OCI-LY1 (cell line): ENCODE data around the gene AVPR2.

Source experiments
- H2AFZ ChIP-seq: fragments of 200-600 bp; sonication (generic), shearing (Covaris generic); 2 replicates; pipeline ENCODE4 v1.6.0; 2014; ENCODE audit warnings: antibody characterized with exemption, mild to moderate bottlenecking, low read length
- H3F3A ChIP-seq: fragments of 200-600 bp; sonication (generic), shearing (Covaris generic); 2 replicates; pipeline ENCODE4 v1.6.0; 2014; ENCODE audit warnings: mild to moderate bottlenecking, antibody characterized with exemption, low read length, moderate library complexity; ENCODE audit not compliant: insufficient read depth
- H3K27ac ChIP-seq: fragments of 200-600 bp; sonication (generic); 2 replicates; pipeline ENCODE4 v1.5.1; 2014; ENCODE audit warnings: low read length, mixed run types, mild to moderate bottlenecking, low read depth; ENCODE audit not compliant: poor library complexity, severe bottlenecking
- H3K27me3 ChIP-seq: fragments of 200-600 bp; sonication (generic); 2 replicates; pipeline ENCODE4 v1.6.0; 2014; ENCODE audit warnings: antibody characterized with exemption, mild to moderate bottlenecking, low read length, moderate library complexity; ENCODE audit not compliant: insufficient read depth
- H3K36me3 ChIP-seq: fragments of 200-600 bp; sonication (generic); 2 replicates; pipeline ENCODE4 v1.6.1; 2014; ENCODE audit warnings: mild to moderate bottlenecking, antibody characterized with exemption, low read length, moderate library complexity, mixed read lengths; ENCODE audit not compliant: insufficient read depth
- H3K4me1 ChIP-seq: fragments of 200-600 bp; sonication (generic); 2 replicates; pipeline ENCODE4 v1.5.1; 2014; ENCODE audit warnings: mild to moderate bottlenecking, low read length, moderate library complexity; ENCODE audit not compliant: insufficient read depth, severe bottlenecking
- H3K4me2 ChIP-seq: fragments of 200-600 bp; sonication (generic), shearing (Covaris generic); 2 replicates; pipeline ENCODE4 v1.6.1; 2014; ENCODE audit warnings: low read length
- H3K4me3 ChIP-seq: fragments of 200-600 bp; sonication (generic); 2 replicates; pipeline ENCODE4 v1.5.1; 2014; ENCODE audit warnings: low read length, low read depth, mild to moderate bottlenecking, mixed read lengths; ENCODE audit not compliant: poor library complexity, severe bottlenecking
- H3K79me2 ChIP-seq: fragments of 200-600 bp; shearing (Covaris generic); 2 replicates; pipeline ENCODE4 v1.6.1; 2016; ENCODE audit warnings: mixed run types, low read length, mixed read lengths; ENCODE audit not compliant: insufficient read depth
- H3K9ac ChIP-seq: fragments of 200-600 bp; sonication (generic), shearing (Covaris generic); 2 replicates; pipeline ENCODE4 v1.6.1; 2014; ENCODE audit warnings: mild to moderate bottlenecking, low read length, mixed read lengths
- H3K9me2 ChIP-seq: fragments of 200-600 bp; sonication (generic), shearing (Covaris generic); 2 replicates; pipeline ENCODE4 v1.6.1; 2014; ENCODE audit warnings: low read depth, mild to moderate bottlenecking, low read length, mixed read lengths
- H3K9me3 ChIP-seq: fragments of 200-600 bp; shearing (Covaris generic); 2 replicates; pipeline ENCODE4 v1.6.1; 2014; ENCODE audit warnings: low read length, mixed read lengths
- H4K20me1 ChIP-seq: fragments of 200-600 bp; sonication (generic), shearing (Covaris generic); 2 replicates; pipeline ENCODE4 v1.6.0; 2016; ENCODE audit warnings: mild to moderate bottlenecking, low read length; ENCODE audit not compliant: insufficient read depth
- EZH2 ChIP-seq: fragments of 200-600 bp; sonication (generic), shearing (Covaris generic); IDR thresholded peaks from 2 replicates; pipeline ENCODE4 v1.8.0; 2017; ENCODE audit warnings: borderline replicate concordance, mixed run types, mild to moderate bottlenecking, antibody characterized with exemption, low read length, moderate library complexity, mixed read lengths
- TF ChIP-seq, protein P1 (sequence below): fragments of 200-600 bp; sonication (generic), shearing (Covaris generic); IDR thresholded peaks from 2 replicates; pipeline ENCODE4 v1.5.1; 2017; ENCODE audit warnings: mild to moderate bottlenecking, antibody characterized with exemption, low read length, moderate library complexity, mixed read lengths

AVPR2 gene

DNA sequence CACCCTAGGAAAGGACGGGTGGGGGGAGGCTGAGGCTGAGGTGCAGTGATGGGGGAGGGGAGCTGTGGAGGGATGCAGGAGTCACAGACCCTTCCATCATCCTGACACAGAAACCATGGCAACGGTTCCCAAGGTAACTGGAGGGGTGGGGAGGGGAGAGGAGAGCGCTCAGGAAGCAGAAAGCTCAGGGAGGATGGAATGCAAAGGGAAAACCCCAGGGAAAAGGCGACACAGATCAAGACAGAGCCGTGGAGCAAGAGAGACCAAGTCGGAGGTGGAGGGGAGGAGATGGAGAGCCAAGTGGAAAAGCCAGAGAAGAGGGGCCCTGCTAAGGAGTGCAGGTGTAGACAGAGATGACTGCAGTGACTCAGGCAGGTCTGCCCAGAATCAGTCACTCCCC, 33.0 kb upstream of the AVPR2 start:
- Histone ChIP-seq H3K9ac (no peak overlapping the region), H3K36me3 (no peaks in the 10 kb centered on the region), H3K4me3 (no peak overlapping the region), H2AFZ (no peak overlapping the region), H3K27ac (no peak overlapping the region), H3K9me3 (no peaks in the 10 kb centered on the region), H3F3A (no peaks in the 10 kb centered on the region), H3K4me2 (no peak overlapping the region), H3K9me2 (no peaks in the 10 kb centered on the region), H3K79me2 (no peaks in the 10 kb centered on the region), H3K27me3 (no peaks in the 10 kb centered on the region), H4K20me1 (no peaks in the 10 kb centered on the region), H3K4me1 (no peaks in the 10 kb centered on the region)
- TF ChIP-seq EZH2, result no peak
- TF ChIP-seq, protein P1, sequence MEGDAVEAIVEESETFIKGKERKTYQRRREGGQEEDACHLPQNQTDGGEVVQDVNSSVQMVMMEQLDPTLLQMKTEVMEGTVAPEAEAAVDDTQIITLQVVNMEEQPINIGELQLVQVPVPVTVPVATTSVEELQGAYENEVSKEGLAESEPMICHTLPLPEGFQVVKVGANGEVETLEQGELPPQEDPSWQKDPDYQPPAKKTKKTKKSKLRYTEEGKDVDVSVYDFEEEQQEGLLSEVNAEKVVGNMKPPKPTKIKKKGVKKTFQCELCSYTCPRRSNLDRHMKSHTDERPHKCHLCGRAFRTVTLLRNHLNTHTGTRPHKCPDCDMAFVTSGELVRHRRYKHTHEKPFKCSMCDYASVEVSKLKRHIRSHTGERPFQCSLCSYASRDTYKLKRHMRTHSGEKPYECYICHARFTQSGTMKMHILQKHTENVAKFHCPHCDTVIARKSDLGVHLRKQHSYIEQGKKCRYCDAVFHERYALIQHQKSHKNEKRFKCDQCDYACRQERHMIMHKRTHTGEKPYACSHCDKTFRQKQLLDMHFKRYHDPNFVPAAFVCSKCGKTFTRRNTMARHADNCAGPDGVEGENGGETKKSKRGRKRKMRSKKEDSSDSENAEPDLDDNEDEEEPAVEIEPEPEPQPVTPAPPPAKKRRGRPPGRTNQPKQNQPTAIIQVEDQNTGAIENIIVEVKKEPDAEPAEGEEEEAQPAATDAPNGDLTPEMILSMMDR, result no peak

DNA sequence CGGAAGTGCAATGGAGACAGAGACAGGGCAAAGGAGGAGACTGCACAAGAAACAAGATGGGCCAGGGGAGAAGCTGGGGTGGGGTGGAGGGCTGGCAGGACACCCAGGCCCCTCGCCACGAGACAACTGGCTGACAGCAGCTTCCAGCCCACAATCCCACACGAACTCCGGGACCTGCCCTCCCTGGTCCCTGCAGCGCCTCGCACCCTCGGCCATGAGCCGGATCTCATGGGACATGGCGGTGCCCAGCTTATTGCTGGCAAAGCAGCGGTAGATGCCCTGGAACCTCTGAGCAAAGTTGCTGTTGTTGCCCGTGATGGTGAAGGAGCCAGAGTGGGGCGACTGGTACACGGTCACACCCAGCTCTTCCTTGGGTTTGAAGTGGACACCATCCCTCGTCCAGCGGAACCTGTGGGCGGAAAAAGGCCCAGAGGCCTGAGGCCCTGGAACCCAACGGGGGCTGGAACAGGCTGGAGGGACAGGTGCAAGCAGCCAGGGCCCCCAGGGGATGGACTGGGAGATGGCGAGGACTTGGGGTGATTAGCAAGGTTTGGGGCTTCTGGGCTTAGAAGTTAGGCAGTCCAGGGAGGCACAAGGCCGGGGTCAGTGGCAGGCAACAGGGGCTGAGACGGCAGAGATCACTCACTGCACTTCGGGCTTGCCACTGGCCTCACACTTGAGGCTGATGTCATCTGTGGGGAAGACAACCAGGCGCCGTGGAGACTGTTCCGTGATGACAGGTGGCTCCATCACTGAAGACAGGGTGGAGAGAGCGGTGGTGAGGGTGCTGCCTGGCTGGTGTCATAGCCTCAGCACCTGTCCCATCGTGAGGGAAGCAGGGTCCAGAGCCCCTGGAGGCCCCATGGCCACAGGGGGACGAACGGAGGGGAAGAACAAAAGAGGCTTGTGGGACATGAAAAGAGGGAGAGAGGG, 32.3 kb upstream of the AVPR2 start:
- Histone ChIP-seq H3K4me1 (no peaks in the 10 kb centered on the region), H3K4me2 (no peak overlapping the region), H3K36me3 (no peaks in the 10 kb centered on the region), H3K9ac (no peak overlapping the region), H3K4me3 (no peak overlapping the region), H4K20me1 (no peaks in the 10 kb centered on the region), H2AFZ (no peak overlapping the region), H3K9me3 (no peaks in the 10 kb centered on the region), H3K9me2 (no peaks in the 10 kb centered on the region), H3K27me3 (no peaks in the 10 kb centered on the region), H3K27ac (no peak overlapping the region), H3K79me2 (no peaks in the 10 kb centered on the region), H3F3A (no peaks in the 10 kb centered on the region)
- TF ChIP-seq, protein P1, result no peak
- no peak for TF ChIP-seq EZH2

DNA sequence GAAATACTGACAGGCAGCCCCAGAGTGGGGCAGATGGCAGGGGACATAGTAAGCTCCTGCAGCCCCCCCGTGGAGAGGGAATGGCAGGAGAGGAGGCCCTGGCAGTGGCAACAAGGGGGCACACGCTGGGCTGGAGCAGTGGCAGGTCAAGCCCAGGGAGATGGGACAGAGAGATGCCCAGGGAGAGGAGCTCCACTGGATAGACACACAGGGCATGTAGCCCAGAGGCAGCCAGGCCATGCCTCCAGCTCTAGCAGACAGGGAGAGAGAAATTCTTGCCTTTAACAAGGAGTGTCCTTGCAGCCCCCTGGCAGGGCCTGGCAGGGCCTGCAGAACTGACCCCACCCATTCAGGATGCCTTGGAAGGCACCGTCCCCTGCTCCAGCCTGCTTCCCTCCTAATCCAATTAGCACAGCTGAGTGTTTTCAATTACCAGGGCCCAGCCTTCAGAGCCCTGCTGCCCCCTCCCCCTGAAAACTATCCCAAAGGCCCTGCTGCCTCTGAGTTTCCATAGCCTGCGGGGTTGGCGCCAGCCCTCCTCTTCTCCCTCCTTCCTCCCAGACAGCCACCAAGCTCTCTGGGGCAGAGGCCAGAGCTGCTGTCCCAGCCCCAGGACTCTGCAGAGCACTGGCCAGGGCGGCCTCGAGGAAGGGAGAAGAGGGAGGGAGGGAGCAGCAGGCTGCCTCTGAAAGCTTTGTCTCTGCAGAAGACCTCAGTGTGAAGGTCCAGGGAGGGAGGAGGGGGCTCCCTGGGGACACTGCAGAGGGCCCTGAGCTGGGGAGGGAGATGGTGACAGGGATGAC, 31.0 kb upstream of the AVPR2 start:
- H3K4me2 ChIP-seq, result no peak overlapping the region
- H2AFZ ChIP-seq, result no peak overlapping the region
- no peaks in the 10 kb centered on the region for H3K36me3 ChIP-seq
- no peak overlapping the region for H3K9ac ChIP-seq
- no peak overlapping the region for H3K27ac ChIP-seq
- no peaks in the 10 kb centered on the region for H3K9me2 ChIP-seq
- no peaks in the 10 kb centered on the region for H3F3A ChIP-seq
- H3K79me2 ChIP-seq, result no peaks in the 10 kb centered on the region
- H3K27me3 ChIP-seq, result no peaks in the 10 kb centered on the region
- H3K4me3 ChIP-seq, result no peak overlapping the region
- no peaks in the 10 kb centered on the region for H4K20me1 ChIP-seq
- no peaks in the 10 kb centered on the region for H3K4me1 ChIP-seq
- no peak for TF ChIP-seq EZH2
- TF ChIP-seq, protein P1, result no peak
- H3K9me3 ChIP-seq, result no peaks in the 10 kb centered on the region
